Upper lobe of right lung (tissue), 1 donor: ENCODE results near the gene LPIN3. TPM values are rescaled to one million over a fixed set of nuclear protein-coding genes. Genes with fewer than 3 reads are reported as not detected.

Experiments
- ATAC-seq: fragments of 200-7000 bp; cut with Tn5 transposase; one replicate; pipeline ENCODE4 v1.9.1; 2020; ENCODE audit warnings: mild to moderate bottlenecking, moderate library complexity
- DNase-seq: peaks from one replicate; pipeline ENCODE4 v3.0.0-alpha.2; 2020
- H3K27ac ChIP-seq: fragments of 200-600 bp; one replicate; pipeline ENCODE4 v1.8.0; 2022
- H3K27me3 ChIP-seq: fragments of 200-600 bp; one replicate; pipeline ENCODE4 v1.8.0; 2022; ENCODE audit warnings: mild to moderate bottlenecking
- H3K36me3 ChIP-seq: fragments of 200-600 bp; one replicate; pipeline ENCODE4 v1.8.0; 2022
- H3K4me1 ChIP-seq: fragments of 200-600 bp; one replicate; pipeline ENCODE4 v1.8.0; 2022
- H3K4me3 ChIP-seq: fragments of 200-600 bp; one replicate; pipeline ENCODE4 v1.8.0; 2022; ENCODE audit warnings: mild to moderate bottlenecking
- H3K9me3 ChIP-seq: fragments of 200-600 bp; one replicate; pipeline ENCODE4 v1.8.0; 2022
- CTCF ChIP-seq: fragments of 200-600 bp; IDR thresholded peaks from one replicate; pipeline ENCODE4 v1.8.0; 2022; ENCODE audit warnings: antibody characterized with exemption
- intact Hi-C: fragments of 100-400 bp; cut with DNase I; formaldehyde crosslinking; loops from one replicate; pipeline ENCODE4 v1.11.0; 2022
- total RNA-seq: library from RNA; stranded (reverse); fragmentation: NEBNext Ultra II Directional; extraction: Animal tissue kit (Norgen Biotek cat#: 25700); gene quantifications from one replicate; pipeline ENCODE4 v1.2.1, GENCODE V29; 2021
- donor health status: DM: no; HTN: yes; CAD: no; lungs with severe emphysema.

LPIN3 gene
- total RNA-seq, 1 donor from 2014 or later = 18.4 TPM

GRCh38 chr20:41348430-41349172, 8.0 kb downstream of the LPIN3 start:
- TF ChIP-seq CTCF = no peak
- no peaks in the 10 kb centered on the region for H3K9me3 ChIP-seq
- H3K27me3 ChIP-seq = no peaks in the 10 kb centered on the region
- H3K4me1 ChIP-seq = no peaks in the 10 kb centered on the region
- no peak overlapping the region for H3K27ac ChIP-seq
- H3K4me3 ChIP-seq = no peak overlapping the region
- intact Hi-C loops = no loop called here
- H3K36me3 ChIP-seq = no peaks in the 10 kb centered on the region
- ATAC-seq = no peak
- DNase-seq = no peak

- H3K9me3 ChIP-seq = no peaks in the 10 kb centered on the region
- H3K4me3 ChIP-seq = no peak overlapping the region
- no peaks in the 10 kb centered on the region for H3K36me3 ChIP-seq
- DNase-seq = no peak
- H3K27me3 ChIP-seq = no peaks in the 10 kb centered on the region
- no peaks in the 10 kb centered on the region for H3K4me1 ChIP-seq
- ATAC-seq = no peak
- no peak overlapping the region for H3K27ac ChIP-seq
- no peak for TF ChIP-seq CTCF
- intact Hi-C loops = no loop called here
These were observed 8.6 kb downstream of the LPIN3 start for GRCh38 chr20:41349266-41349665.

- H3K36me3 ChIP-seq = no peaks in the 10 kb centered on the region
- H3K27ac ChIP-seq = no peak overlapping the region
- H3K9me3 ChIP-seq = no peaks in the 10 kb centered on the region
- intact Hi-C loops = no loop called here
- no peaks in the 10 kb centered on the region for H3K4me1 ChIP-seq
- DNase-seq (no peak), ATAC-seq (no peak)
- no peaks in the 10 kb centered on the region for H3K27me3 ChIP-seq
- no peak for TF ChIP-seq CTCF
- H3K4me3 ChIP-seq = no peak overlapping the region
These were observed 9.3 kb downstream of the LPIN3 start for GRCh38 chr20:41349943-41350342.

- Histone ChIP-seq H3K36me3 (no peaks in the 10 kb centered on the region), H3K27ac (no peak overlapping the region), H3K27me3 (no peaks in the 10 kb centered on the region), H3K4me1 (no peaks in the 10 kb centered on the region), H3K4me3 (no peak overlapping the region), H3K9me3 (no peaks in the 10 kb centered on the region)
- no peak for TF ChIP-seq CTCF
- no peak for ATAC-seq
- intact Hi-C loops = no loop called here
- no peak for DNase-seq
These were observed 9.9 kb downstream of the LPIN3 start for GRCh38 chr20:41350408-41350962.

- no peak for ATAC-seq
- Histone ChIP-seq H3K4me3 (no peak overlapping the region), H3K9me3 (no peaks in the 10 kb centered on the region), H3K27ac (no peak overlapping the region), H3K4me1 (no peaks in the 10 kb centered on the region), H3K27me3 (no peaks in the 10 kb centered on the region), H3K36me3 (no peaks in the 10 kb centered on the region)
- DNase-seq = no peak
- no peak for TF ChIP-seq CTCF
- intact Hi-C loops = no loop called here
These were observed 11.5 kb downstream of the LPIN3 start for GRCh38 chr20:41352106-41352505.
